CD4-positive, alpha-beta T cell (primary cell): ENCODE results near the gene PLEKHG3. TPM values are rescaled to one million over a fixed set of nuclear protein-coding genes. Genes with fewer than 3 reads are reported as not detected.

Experiments
- ATAC-seq: fragments of 200-7000 bp; cut with Tn5 transposase; one replicate; pipeline ENCODE4 v1.10.0; 2022; ENCODE audit warnings: mild to moderate bottlenecking; ENCODE audit not compliant: poor library complexity
- CTCF ChIA-PET: fragments of 350-600 bp; sonication (Branson Sonifier 250); formaldehyde crosslinking; loops from one replicate; lab custom pipeline; 2021; ENCODE audit warnings: antibody characterized with exemption, inconsistent platforms; lab: Charles Lee
- POLR2A ChIA-PET: fragments of 350-600 bp; sonication (Branson Sonifier 250); formaldehyde crosslinking; loops from one replicate; lab custom pipeline; 2021; ENCODE audit warnings: antibody characterized with exemption, inconsistent platforms; lab: Charles Lee
- DNase-seq, 14 experiments: peaks; one replicate each; pipeline ENCODE4 v3.0.0-alpha.2; 2013 to 2020; ENCODE audit warnings: mixed read lengths in 2 of 14
- H3K27ac ChIP-seq, 2 donors: one replicate each; pipeline versions ENCODE4 v1.5.1 to v1.7.0; 2013; ENCODE audit warnings: low read length in 2 of 2, low read depth in 1 of 2, mild to moderate bottlenecking in 1 of 2
- H3K27me3 ChIP-seq, 2 experiments: 1 replicate in 1 of 2; 2 replicates in 1 of 2; pipeline versions ENCODE4 v1.6.1 to v1.7.0; 2013; ENCODE audit warnings: low read length in 2 of 2, control low read depth in 1 of 2, mild to moderate bottlenecking in 1 of 2, moderate library complexity in 1 of 2; ENCODE audit not compliant: insufficient read depth in 2 of 2, control insufficient read depth in 1 of 2
- H3K36me3 ChIP-seq: one replicate; pipeline ENCODE4 v1.6.1; 2013; ENCODE audit warnings: low read length, control low read depth; ENCODE audit not compliant: insufficient read depth
- H3K4me1 ChIP-seq: one replicate; pipeline ENCODE4 v1.6.1; 2013; ENCODE audit warnings: low read length, control low read depth; ENCODE audit not compliant: insufficient read depth
- H3K4me3 ChIP-seq: one replicate; pipeline ENCODE4 v1.5.1; 2013; ENCODE audit warnings: mild to moderate bottlenecking, low read length, moderate library complexity
- H3K9me3 ChIP-seq, 2 experiments: 1 replicate in 1 of 2; 2 replicates in 1 of 2; pipeline versions ENCODE4 v1.6.1 to v1.7.0; 2013; ENCODE audit warnings: low read length in 2 of 2, mild to moderate bottlenecking in 2 of 2, control low read depth in 1 of 2, moderate library complexity in 1 of 2; ENCODE audit not compliant: control insufficient read depth in 1 of 2, insufficient read depth in 1 of 2
- H3K27ac Mint-ChIP-seq: one replicate; pipeline ENCODE4 v1.8.0; 2020; ENCODE audit warnings: mixed read lengths
- H3K27me3 Mint-ChIP-seq: one replicate; pipeline ENCODE4 v1.8.0; 2021; ENCODE audit warnings: mixed read lengths
- H3K36me3 Mint-ChIP-seq: one replicate; pipeline ENCODE4 v1.8.0; 2021; ENCODE audit warnings: low read depth, mixed read lengths
- H3K4me1 Mint-ChIP-seq: one replicate; pipeline ENCODE4 v1.8.0; 2021; ENCODE audit warnings: low read depth, mixed read lengths
- H3K4me3 Mint-ChIP-seq: one replicate; pipeline ENCODE4 v1.8.0; 2020; ENCODE audit warnings: mild to moderate bottlenecking, mixed read lengths
- H3K9me3 Mint-ChIP-seq: one replicate; pipeline ENCODE4 v1.8.0; 2020; ENCODE audit warnings: mixed read lengths
- intact Hi-C, 2 experiments: fragments of 100-400 bp; cut with DNase I in 1 of 2; cut with micrococcal nuclease in 1 of 2; formaldehyde crosslinking; loops; one replicate each; pipeline versions ENCODE4 v1.15.1 to v1.9.0; 2023 to 2025; cut with DNase I, micrococcal nuclease
- total RNA-seq, 174 experiments: library from RNA in 2 of 174; stranded (reverse) in 2 of 174; gene quantifications; one replicate each; pipeline ENCODE4 v1.2.3 and lab custom pipeline; 2021 to 2026
- TF ChIP-seq, protein P1 (sequence below): fragments of 200-600 bp; IDR thresholded peaks from one replicate; pipeline ENCODE4 v1.8.0; 2022; ENCODE audit warnings: antibody characterized with exemption, mild to moderate bottlenecking

Gene PLEKHG3
- total RNA-seq, 2 experiments from 2014 or later: 12.1 to 13.3 TPM

DNA sequence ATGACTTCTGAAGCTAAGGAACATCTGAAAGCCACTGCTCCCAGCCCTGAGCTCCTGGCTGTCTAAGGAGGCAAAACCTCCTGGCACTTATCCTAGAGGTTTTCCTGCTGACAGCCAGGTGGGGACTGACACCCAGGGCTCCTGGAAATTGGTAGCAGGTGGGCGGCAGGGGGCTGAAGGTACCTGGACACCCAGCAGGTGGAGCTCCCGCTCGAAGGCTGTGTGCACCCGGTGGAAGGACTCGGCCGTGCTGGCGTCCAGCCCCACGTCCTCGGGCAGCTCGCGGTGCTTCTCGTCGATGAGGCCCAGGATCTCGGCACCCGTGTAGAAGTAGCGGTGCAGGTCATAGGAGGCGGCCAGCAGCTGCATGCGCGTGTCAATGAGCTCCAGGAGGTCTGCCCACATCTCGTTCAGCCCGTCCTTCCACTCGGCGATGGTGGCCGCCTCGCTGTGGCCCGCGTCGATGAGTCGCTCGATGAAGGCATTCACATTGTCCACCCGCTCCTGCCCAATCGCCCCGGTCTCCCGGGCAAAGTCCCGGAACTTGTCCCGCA is 68.2 kb downstream of the PLEKHG3 start:
- intact Hi-C loops: no loop called here
- CTCF ChIA-PET: no interaction called here

DNA sequence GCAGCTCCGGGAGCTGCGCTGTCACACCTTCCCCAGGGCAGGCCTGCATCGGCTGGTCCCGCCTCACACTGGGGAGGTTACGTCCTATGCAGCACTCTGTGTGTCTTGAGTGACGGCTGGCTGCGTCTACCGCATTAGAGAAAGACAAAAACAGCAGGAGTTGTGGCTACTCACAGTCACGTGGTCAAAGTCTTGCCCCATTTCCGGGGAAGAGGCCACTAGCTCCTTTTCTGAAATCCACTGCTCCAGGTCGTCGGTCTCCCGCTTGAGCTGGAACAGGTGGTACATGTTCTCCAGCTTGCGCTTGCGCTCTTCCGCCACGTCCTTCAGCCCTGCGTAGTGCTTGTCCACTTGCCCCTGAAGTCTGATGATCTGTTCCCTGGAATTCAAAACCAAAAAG is 68.8 kb downstream of the PLEKHG3 start:
- no peaks in the 10 kb centered on the region for H3K36me3 ChIP-seq
- H3K27ac ChIP-seq: no peak overlapping the region
- H3K4me1 ChIP-seq: peaks cover 22% of the 10 kb centered on the region
- H3K4me3 ChIP-seq: no peak overlapping the region
- ChIA-PET CTCF (no interaction called here), POLR2A (no interaction called here)
- intact Hi-C loops: no loop called here
- Mint-ChIP-seq H3K27ac (no peak overlapping the region), H3K36me3 (no peaks in the 10 kb centered on the region), H3K4me3 (no peak overlapping the region), H3K4me1 (peaks cover 25% of the 10 kb centered on the region), H3K27me3 (no peaks in the 10 kb centered on the region), H3K9me3 (no peaks in the 10 kb centered on the region)
- TF ChIP-seq, protein P1, sequence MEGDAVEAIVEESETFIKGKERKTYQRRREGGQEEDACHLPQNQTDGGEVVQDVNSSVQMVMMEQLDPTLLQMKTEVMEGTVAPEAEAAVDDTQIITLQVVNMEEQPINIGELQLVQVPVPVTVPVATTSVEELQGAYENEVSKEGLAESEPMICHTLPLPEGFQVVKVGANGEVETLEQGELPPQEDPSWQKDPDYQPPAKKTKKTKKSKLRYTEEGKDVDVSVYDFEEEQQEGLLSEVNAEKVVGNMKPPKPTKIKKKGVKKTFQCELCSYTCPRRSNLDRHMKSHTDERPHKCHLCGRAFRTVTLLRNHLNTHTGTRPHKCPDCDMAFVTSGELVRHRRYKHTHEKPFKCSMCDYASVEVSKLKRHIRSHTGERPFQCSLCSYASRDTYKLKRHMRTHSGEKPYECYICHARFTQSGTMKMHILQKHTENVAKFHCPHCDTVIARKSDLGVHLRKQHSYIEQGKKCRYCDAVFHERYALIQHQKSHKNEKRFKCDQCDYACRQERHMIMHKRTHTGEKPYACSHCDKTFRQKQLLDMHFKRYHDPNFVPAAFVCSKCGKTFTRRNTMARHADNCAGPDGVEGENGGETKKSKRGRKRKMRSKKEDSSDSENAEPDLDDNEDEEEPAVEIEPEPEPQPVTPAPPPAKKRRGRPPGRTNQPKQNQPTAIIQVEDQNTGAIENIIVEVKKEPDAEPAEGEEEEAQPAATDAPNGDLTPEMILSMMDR: no peak
- DNase-seq: no peak
- ATAC-seq: no peak
- H3K27me3 ChIP-seq: no peaks in the 10 kb centered on the region
- peaks cover 0 to 10% of the 10 kb centered on the region in 2 experiments for H3K9me3 ChIP-seq

More for the DNA sequence above, 68.2 kb downstream of the PLEKHG3 start:
- peaks cover 0 to 10% of the 10 kb centered on the region in 2 experiments for H3K9me3 ChIP-seq
- no peaks in the 10 kb centered on the region for H3K27me3 ChIP-seq
- H3K27ac ChIP-seq: no peak overlapping the region
- no peaks in the 10 kb centered on the region for H3K27me3 Mint-ChIP-seq
- H3K36me3 ChIP-seq: no peaks in the 10 kb centered on the region
- H3K27ac Mint-ChIP-seq: no peak overlapping the region
- no peak overlapping the region for H3K4me3 Mint-ChIP-seq
- H3K36me3 Mint-ChIP-seq: no peaks in the 10 kb centered on the region
- peaks cover 25% of the 10 kb centered on the region for H3K4me1 Mint-ChIP-seq
- H3K9me3 Mint-ChIP-seq: no peaks in the 10 kb centered on the region
- DNase-seq: no peak
- TF ChIP-seq, protein P1: no peak
- POLR2A ChIA-PET: no interaction called here
- no peak for ATAC-seq
- H3K4me3 ChIP-seq: no peak overlapping the region
- peaks cover 22% of the 10 kb centered on the region for H3K4me1 ChIP-seq

- DNase-seq (no peak), ATAC-seq (no peak)
- Histone ChIP-seq H3K4me1 (peaks cover 22% of the 10 kb centered on the region), H3K27ac (no peak overlapping the region), H3K36me3 (no peaks in the 10 kb centered on the region), H3K4me3 (no peak overlapping the region), H3K27me3 (no peaks in the 10 kb centered on the region), H3K9me3 (peaks cover 0 to 10% of the 10 kb centered on the region in 2 experiments)
- intact Hi-C loops: no loop called here
- no peak overlapping the region for H3K4me3 Mint-ChIP-seq
- peaks cover 25% of the 10 kb centered on the region for H3K4me1 Mint-ChIP-seq
- no peaks in the 10 kb centered on the region for H3K9me3 Mint-ChIP-seq
- TF ChIP-seq, protein P1: no peak
- ChIA-PET CTCF (no interaction called here), POLR2A (no interaction called here)
- H3K36me3 Mint-ChIP-seq: no peaks in the 10 kb centered on the region
- H3K27me3 Mint-ChIP-seq: no peaks in the 10 kb centered on the region
- H3K27ac Mint-ChIP-seq: no peak overlapping the region
These were observed 69.4 kb downstream of the PLEKHG3 start for GRCh38 chr14:64773577-64773976.
